Endothelial cell of umbilical vein (primary cell): Measurements from ENCODE around the gene STIM1.

ENCODE experiments used
- EZH2 ChIP-seq: IDR thresholded peaks from 2 replicates; pipeline ENCODE4 v1.6.1; 2012; ENCODE audit warnings: borderline replicate concordance, low read depth, mild to moderate bottlenecking, moderate library complexity, low read length, inconsistent platforms; ENCODE audit not compliant: severe bottlenecking
- POLR2A ChIP-seq: IDR thresholded peaks from 2 replicates; pipeline ENCODE4 v1.6.1; 2012; ENCODE audit warnings: low read depth, mild to moderate bottlenecking, control low read depth, low read length
- POLR2AphosphoS5 ChIP-seq: IDR thresholded peaks from 2 replicates; pipeline ENCODE4 v1.6.1; 2012; ENCODE audit warnings: low read depth, mild to moderate bottlenecking, control low read depth, low read length, moderate library complexity; ENCODE audit not compliant: insufficient read depth

- TF ChIP-seq POLR2AphosphoS5 (no peak), POLR2A (no peak), EZH2 (no peak)
Observed at GRCh38 chr11:3830730-3831129, 24.7 kb upstream of the STIM1 start.
